OCI-LY7 (cell line): Measurements from ENCODE around the gene MAGIX.

Experiments
- CTCF ChIP-seq: fragments of 200-600 bp; sonication (generic); conservative IDR thresholded peaks from 2 replicates; pipeline ENCODE4 v1.5.1; 2014; ENCODE audit warnings: mild to moderate bottlenecking, antibody characterized with exemption, low read length, moderate library complexity, mixed read lengths
- EZH2phosphoT487 ChIP-seq: fragments of 200-600 bp; sonication (generic); IDR thresholded peaks from 2 replicates; pipeline ENCODE4 v1.6.1; 2018; ENCODE audit warnings: low read depth, borderline replicate concordance, mild to moderate bottlenecking, mixed run types, antibody characterized with exemption, low read length, moderate library complexity, mixed read lengths

GRCh38 chrX:49162620-49163019, at the start of gene MAGIX:
- no peak for TF ChIP-seq CTCF
- TF ChIP-seq EZH2phosphoT487: no peak
